Prostate gland (tissue), 2 donors: ENCODE measurements around the gene C1orf167. TPM values are rescaled to one million over a fixed set of nuclear protein-coding genes. Genes with fewer than 3 reads are reported as not detected.

Source experiments
- DNase-seq: peaks from one replicate; pipeline ENCODE4 v3.0.0-alpha.2; 2019; ENCODE audit warnings: low spot score
- H3K27ac ChIP-seq, 2 donors: fragments of 200-600 bp; sonication (generic); 2 replicates each; pipeline ENCODE4 v1.5.1; 2017 to 2019
- H3K27me3 ChIP-seq: fragments of 200-600 bp; sonication (generic); replicated peaks from 2 replicates; pipeline ENCODE4 v1.5.1; 2019; ENCODE audit not compliant: insufficient read depth
- H3K36me3 ChIP-seq, 2 donors: fragments of 200-600 bp; sonication (generic); 1 replicate in 1 of 2; 2 replicates in 1 of 2; pipeline versions ENCODE4 v1.5.1 to v1.8.1; 2017 to 2019
- H3K4me1 ChIP-seq: fragments of 200-600 bp; sonication (generic); replicated peaks from 2 replicates; pipeline ENCODE4 v1.5.1; 2019
- H3K4me3 ChIP-seq, 2 donors: fragments of 200-600 bp; sonication (generic); 2 replicates each; pipeline ENCODE4 v1.5.1; 2017 to 2019
- H3K9me3 ChIP-seq: fragments of 200-600 bp; sonication (generic); 2 replicates; pipeline ENCODE4 v1.5.1; 2017
- POLR2A ChIP-seq: fragments of 450-650 bp; IDR thresholded peaks from one replicate; pipeline ENCODE4 v1.6.1; 2016; ENCODE audit warnings: antibody characterized with exemption, mild to moderate bottlenecking
- POLR2AphosphoS5 ChIP-seq: sonication (generic); formaldehyde crosslinking; IDR thresholded peaks from one replicate; pipeline ENCODE4 v1.6.1; 2017; ENCODE audit warnings: antibody characterized with exemption
- WGBS: methylation state at CpG from one replicate; pipeline ENCODE4 v1.1.5; 2018; 5-methylcytosine and 5-hydroxymethylcytosine counted together
- intact Hi-C: fragments of 100-400 bp; cut with DNase I; formaldehyde crosslinking; loops from one replicate; pipeline ENCODE4 v1.14.2; 2022
- total RNA-seq, 2 donors: library from RNA; depleted of rRNA; stranded (reverse); fragments of >200 nt; gene quantifications; one replicate each; pipeline ENCODE4 v1.1.0, GENCODE V29; 2016
- TF ChIP-seq, protein P1 (sequence below), 4 experiments: fragments of 200-600 bp in 2 of 4; fragments of 450-650 bp in 2 of 4; sonication (generic) in 2 of 4; IDR thresholded peaks; 1 replicate in 3 of 4; 2 replicates in 1 of 4; pipeline ENCODE4 v1.5.1; 2016 to 2019; ENCODE audit warnings: antibody characterized with exemption in 4 of 4, mild to moderate bottlenecking in 2 of 4, moderate library complexity in 2 of 4

The C1orf167 gene
- total RNA-seq, 2 donors from 2014 or later: 10.0 TPM; not detected in 1

GRCh38 chr1:11725616-11726015 is 36.4 kb upstream of the C1orf167 start:
- no peak for DNase-seq
- intact Hi-C loops: no loop called here
- Histone ChIP-seq H3K27me3 (no peaks in the 10 kb centered on the region), H3K9me3 (no peaks in the 10 kb centered on the region), H3K4me1 (peaks cover 10% of the 10 kb centered on the region), H3K36me3 (no peaks in the 10 kb centered on the region), H3K27ac (no peak overlapping the region), H3K4me3 (no peak overlapping the region)
- TF ChIP-seq, protein P1, sequence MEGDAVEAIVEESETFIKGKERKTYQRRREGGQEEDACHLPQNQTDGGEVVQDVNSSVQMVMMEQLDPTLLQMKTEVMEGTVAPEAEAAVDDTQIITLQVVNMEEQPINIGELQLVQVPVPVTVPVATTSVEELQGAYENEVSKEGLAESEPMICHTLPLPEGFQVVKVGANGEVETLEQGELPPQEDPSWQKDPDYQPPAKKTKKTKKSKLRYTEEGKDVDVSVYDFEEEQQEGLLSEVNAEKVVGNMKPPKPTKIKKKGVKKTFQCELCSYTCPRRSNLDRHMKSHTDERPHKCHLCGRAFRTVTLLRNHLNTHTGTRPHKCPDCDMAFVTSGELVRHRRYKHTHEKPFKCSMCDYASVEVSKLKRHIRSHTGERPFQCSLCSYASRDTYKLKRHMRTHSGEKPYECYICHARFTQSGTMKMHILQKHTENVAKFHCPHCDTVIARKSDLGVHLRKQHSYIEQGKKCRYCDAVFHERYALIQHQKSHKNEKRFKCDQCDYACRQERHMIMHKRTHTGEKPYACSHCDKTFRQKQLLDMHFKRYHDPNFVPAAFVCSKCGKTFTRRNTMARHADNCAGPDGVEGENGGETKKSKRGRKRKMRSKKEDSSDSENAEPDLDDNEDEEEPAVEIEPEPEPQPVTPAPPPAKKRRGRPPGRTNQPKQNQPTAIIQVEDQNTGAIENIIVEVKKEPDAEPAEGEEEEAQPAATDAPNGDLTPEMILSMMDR (IDR thresholded peaks at IDR 0.05): no peak
- TF ChIP-seq POLR2A (no peak), POLR2AphosphoS5 (no peak)
- WGBS: 83% methylated on average over 5 of the region's 5 CpGs

DNA sequence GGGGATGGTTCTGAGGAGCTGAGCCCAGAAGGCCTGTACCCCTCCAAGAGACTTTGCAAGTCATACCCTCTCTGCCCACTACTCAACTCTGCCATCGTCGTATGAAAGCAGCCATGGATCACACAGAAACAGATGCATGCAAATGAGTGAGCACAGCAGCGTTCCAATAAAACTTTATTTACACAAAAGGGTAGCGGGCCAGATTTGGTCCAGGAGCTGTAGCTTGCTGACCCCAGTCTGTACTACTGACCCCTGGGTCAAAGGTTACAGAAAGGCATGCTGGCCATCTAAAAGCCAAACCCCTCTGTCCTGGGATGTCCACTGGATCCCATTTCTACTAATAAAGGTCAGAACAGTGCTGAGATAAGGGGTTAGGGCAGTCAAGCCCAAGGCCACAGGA is 34.9 kb upstream of the C1orf167 start:
- no peak overlapping the region for H3K4me3 ChIP-seq
- no peak overlapping the region for H3K27ac ChIP-seq
- H3K4me1 ChIP-seq: peaks cover 15% of the 10 kb centered on the region
- TF ChIP-seq, protein P1 (IDR thresholded peaks at IDR 0.05): no peak
- intact Hi-C loops: no loop called here
- no peaks in the 10 kb centered on the region for H3K27me3 ChIP-seq
- no peaks in the 10 kb centered on the region for H3K36me3 ChIP-seq
- 92% methylated on average over 4 of the region's 4 CpGs for WGBS
- no peak for DNase-seq
- no peaks in the 10 kb centered on the region for H3K9me3 ChIP-seq

- WGBS: 96% methylated on average over 4 of the region's 4 CpGs
- Histone ChIP-seq H3K4me1 (peaks cover 20% of the 10 kb centered on the region), H3K27me3 (no peaks in the 10 kb centered on the region), H3K4me3 (no peak overlapping the region), H3K9me3 (no peaks in the 10 kb centered on the region), H3K27ac (no peak overlapping the region), H3K36me3 (no peaks in the 10 kb centered on the region)
- DNase-seq: no peak
- no peak for TF ChIP-seq POLR2A
- peak; percentile 11 for TF ChIP-seq POLR2AphosphoS5
- intact Hi-C loops: no loop called here
Observed at GRCh38 chr1:11728126-11728806, 33.7 kb upstream of the C1orf167 start.

- H3K27me3 ChIP-seq: no peaks in the 10 kb centered on the region
Observed at GRCh38 chr1:11729155-11729497, 32.9 kb upstream of the C1orf167 start.

DNA sequence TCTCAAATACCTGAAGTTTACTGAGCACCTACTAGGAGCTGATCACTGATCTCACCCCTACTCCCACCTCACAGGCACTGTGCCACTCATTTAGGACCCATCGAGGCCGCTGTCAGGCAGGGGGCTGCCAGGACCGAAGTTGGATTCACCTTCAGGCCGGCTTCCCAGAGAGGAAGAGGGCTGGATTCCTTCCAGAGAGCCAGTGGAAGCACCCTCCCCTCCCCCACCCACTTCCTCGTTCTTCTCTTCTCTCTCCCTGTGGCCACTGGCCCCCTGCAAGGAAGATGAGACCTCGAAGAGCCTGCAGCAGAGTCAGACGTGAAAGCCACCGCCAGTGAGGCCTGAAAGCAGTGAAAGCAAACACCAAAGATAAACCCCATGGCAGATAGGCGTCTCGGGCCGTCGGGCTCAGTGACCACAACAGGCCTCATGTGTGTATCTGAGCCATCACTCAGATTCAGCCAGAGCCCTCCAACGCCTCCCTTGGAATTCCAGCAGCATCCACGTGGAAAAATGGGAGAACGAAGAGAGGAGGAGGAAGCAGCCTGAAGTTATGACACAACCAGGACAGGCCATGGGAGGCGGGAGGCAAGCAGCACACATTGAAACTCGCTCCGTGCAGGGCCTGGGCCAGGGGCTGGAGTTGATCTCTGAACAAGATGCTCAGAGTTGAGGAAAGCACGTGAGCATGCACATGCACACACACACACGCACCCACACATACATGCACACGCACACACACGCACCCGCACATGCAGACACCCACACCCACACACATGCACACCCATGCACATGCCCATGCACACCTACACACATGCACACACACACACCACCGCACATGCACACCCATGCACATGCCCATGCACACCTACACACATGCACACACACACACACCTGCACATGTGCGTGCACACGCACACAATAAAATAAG is 32.2 kb upstream of the C1orf167 start:
- Histone ChIP-seq H3K4me1 (peaks cover 20% of the 10 kb centered on the region), H3K36me3 (no peaks in the 10 kb centered on the region), H3K9me3 (no peaks in the 10 kb centered on the region), H3K4me3 (no peak overlapping the region), H3K27ac (peak overlapping the region in 1 of 2 donors; percentile 92), H3K27me3 (no peaks in the 10 kb centered on the region)
- 68% methylated on average over 26 of the region's 26 CpGs for WGBS
- intact Hi-C loops: no loop called here
- DNase-seq: no peak
- no peak for TF ChIP-seq POLR2AphosphoS5
- TF ChIP-seq, protein P1 (IDR thresholded peaks at IDR 0.05): no peak
- TF ChIP-seq POLR2A: no peak

More at GRCh38 chr1:11729155-11729497, 32.9 kb upstream of the C1orf167 start:
- no peak for DNase-seq
- Histone ChIP-seq H3K4me3 (no peak overlapping the region), H3K27ac (no peak overlapping the region), H3K9me3 (no peaks in the 10 kb centered on the region), H3K36me3 (no peaks in the 10 kb centered on the region), H3K4me1 (peaks cover 20% of the 10 kb centered on the region)
- TF ChIP-seq POLR2AphosphoS5 (no peak), POLR2A (no peak)
- TF ChIP-seq, protein P1 (IDR thresholded peaks at IDR 0.05): no peak
- intact Hi-C loops: no loop called here
- WGBS: 94% methylated on average over 11 of the region's 11 CpGs
